Neural cell (in vitro differentiated cells): ENCODE data around the gene LRP1. TPM values are rescaled to one million over a fixed set of nuclear protein-coding genes. Genes with fewer than 3 reads are reported as not detected.

Experiments
- H2AFZ ChIP-seq: fragments of 200-600, 300-800 bp; sonication (generic), shearing (Covaris generic); 2 replicates; pipeline ENCODE4 v1.6.0; 2014; ENCODE audit warnings: low read depth, mild to moderate bottlenecking, antibody characterized with exemption, low read length, moderate library complexity
- H3F3A ChIP-seq: fragments of 200-600 bp; shearing (Covaris generic); 2 replicates; pipeline ENCODE4 v1.6.1; 2016; ENCODE audit warnings: mild to moderate bottlenecking, moderate library complexity, mixed read lengths, antibody characterized with exemption, low read length; ENCODE audit not compliant: insufficient read depth, poor library complexity, severe bottlenecking
- H3K27ac ChIP-seq: fragments of 200-600, 300-800 bp; sonication (generic), shearing (Covaris generic); 2 replicates; pipeline ENCODE4 v1.5.1; 2014; ENCODE audit warnings: mild to moderate bottlenecking, low read length, moderate library complexity
- H3K27me3 ChIP-seq: fragments of 300-800, 200-600 bp; sonication (generic), shearing (Covaris generic); 2 replicates; pipeline ENCODE4 v1.6.0; 2014; ENCODE audit warnings: mild to moderate bottlenecking, low read depth, low read length, moderate library complexity; ENCODE audit not compliant: insufficient read depth
- H3K36me3 ChIP-seq: fragments of 300-800, 200-600 bp; sonication (generic), shearing (Covaris generic); 2 replicates; pipeline ENCODE4 v1.5.1; 2014; ENCODE audit warnings: mild to moderate bottlenecking, antibody characterized with exemption, low read length, moderate library complexity; ENCODE audit not compliant: insufficient read depth
- H3K4me2 ChIP-seq: fragments of 300-800, 200-600 bp; sonication (generic), shearing (Covaris generic); 2 replicates; pipeline ENCODE4 v1.6.0; 2014; ENCODE audit warnings: mild to moderate bottlenecking, low read length
- H3K4me3 ChIP-seq: fragments of 300-800, 200-600 bp; sonication (generic), shearing (Covaris generic); 2 replicates; pipeline ENCODE4 v1.5.1; 2014; ENCODE audit warnings: mild to moderate bottlenecking, low read length, moderate library complexity
- H3K79me2 ChIP-seq: fragments of 200-600 bp; shearing (Covaris generic); replicated peaks from 2 replicates; pipeline ENCODE4 v1.6.0; 2014; ENCODE audit warnings: mild to moderate bottlenecking, low read length, moderate library complexity; ENCODE audit not compliant: insufficient read depth
- H3K9ac ChIP-seq: fragments of 300-800, 200-600 bp; sonication (generic), shearing (Covaris generic); 2 replicates; pipeline ENCODE4 v1.6.1; 2016; ENCODE audit warnings: mild to moderate bottlenecking, low read length, mixed read lengths
- H3K9me2 ChIP-seq: fragments of 200-600 bp; shearing (Covaris generic); 2 replicates; pipeline ENCODE4 v1.6.1; 2016; ENCODE audit warnings: mild to moderate bottlenecking, low read length, mixed read lengths; ENCODE audit not compliant: insufficient read depth
- H3K9me3 ChIP-seq: fragments of 200-600, 300-800 bp; sonication (generic), shearing (Covaris generic); 2 replicates; pipeline ENCODE4 v1.6.1; 2016; ENCODE audit warnings: mild to moderate bottlenecking, mixed run types, low read length, moderate library complexity, mixed read lengths
- H4K20me1 ChIP-seq: fragments of 200-600 bp; shearing (Covaris generic); 2 replicates; pipeline ENCODE4 v1.6.1; 2016; ENCODE audit warnings: mild to moderate bottlenecking, mixed run types; ENCODE audit not compliant: insufficient read depth
- CTCF ChIP-seq: fragments of 450-650 bp; IDR thresholded peaks from 2 replicates; pipeline ENCODE4 v1.5.1; 2014; ENCODE audit warnings: antibody characterized with exemption, mild to moderate bottlenecking, moderate library complexity; ENCODE audit not compliant: poor library complexity, severe bottlenecking
- EP300 ChIP-seq: fragments of 450-650 bp; conservative IDR thresholded peaks from 2 replicates; pipeline ENCODE4 v1.6.1; 2014; ENCODE audit warnings: antibody characterized with exemption, mild to moderate bottlenecking, moderate library complexity; ENCODE audit not compliant: poor library complexity, severe bottlenecking
- EZH2 ChIP-seq: fragments of 200-600, 300-800 bp; shearing (Covaris generic), sonication (generic); IDR thresholded peaks from 2 replicates; pipeline ENCODE4 v1.6.1; 2014; ENCODE audit warnings: antibody characterized with exemption, low read length, borderline replicate concordance, mild to moderate bottlenecking; ENCODE audit not compliant: insufficient read depth, poor library complexity, severe bottlenecking
- MXI1 ChIP-seq: fragments of 450-650 bp; conservative IDR thresholded peaks from 2 replicates; pipeline ENCODE4 v1.6.1; 2014; ENCODE audit warnings: antibody characterized with exemption, mild to moderate bottlenecking; ENCODE audit not compliant: poor library complexity, severe bottlenecking
- POLR2AphosphoS5 ChIP-seq: IDR thresholded peaks from 2 replicates; pipeline ENCODE4 v1.6.1; 2012
- RAD21 ChIP-seq: fragments of 450-650 bp; conservative IDR thresholded peaks from 2 replicates; pipeline ENCODE4 v1.6.1; 2014; ENCODE audit warnings: antibody characterized with exemption, mild to moderate bottlenecking, moderate library complexity
- REST ChIP-seq: IDR thresholded peaks from 2 replicates; pipeline ENCODE4 v1.6.1; 2012; ENCODE audit warnings: borderline replicate concordance
- SMC3 ChIP-seq: fragments of 450-650 bp; conservative IDR thresholded peaks from 2 replicates; pipeline ENCODE4 v1.6.1; 2014; ENCODE audit warnings: antibody characterized with exemption, mild to moderate bottlenecking, moderate library complexity; ENCODE audit not compliant: poor library complexity
- TAF1 ChIP-seq: IDR thresholded peaks from 2 replicates; pipeline ENCODE4 v1.6.1; 2012; ENCODE audit warnings: low read depth
- polyA plus RNA-seq: library from polyadenylated mRNA; depleted of rRNA; stranded (reverse); fragments of >200 nt; gene quantifications from 2 replicates; pipeline ENCODE4 v1.2.3, GENCODE V29; 2014

Gene LRP1
- polyA plus RNA-seq, 1 donor from 2014 or later = 18.2 TPM

- Histone ChIP-seq H3F3A (no peaks in the 10 kb centered on the region), H3K79me2 (no peaks in the 10 kb centered on the region), H3K9me2 (no peaks in the 10 kb centered on the region), H3K9ac (no peak overlapping the region), H3K4me2 (no peak overlapping the region), H3K36me3 (peaks cover 7% of the 10 kb centered on the region), H2AFZ (no peak overlapping the region), H3K9me3 (no peaks in the 10 kb centered on the region), H4K20me1 (no peaks in the 10 kb centered on the region), H3K27ac (no peak overlapping the region), H3K4me3 (no peak overlapping the region), H3K27me3 (no peaks in the 10 kb centered on the region)
- TF ChIP-seq REST = no peak
- no peak for TF ChIP-seq RAD21
- TF ChIP-seq CTCF = no peak
- TF ChIP-seq SMC3 = no peak
- no peak for TF ChIP-seq EP300
These were observed 23.7 kb downstream of the LRP1 start for GRCh38 chr12:57151741-57152630.

- no peaks in the 10 kb centered on the region for H3K27me3 ChIP-seq
- H3K9me2 ChIP-seq = no peaks in the 10 kb centered on the region
- peaks cover 7% of the 10 kb centered on the region for H3K36me3 ChIP-seq
- TF ChIP-seq EP300 = no peak
- no peak for TF ChIP-seq TAF1
- no peaks in the 10 kb centered on the region for H3F3A ChIP-seq
- H3K9ac ChIP-seq = no peak overlapping the region
- no peak overlapping the region for H3K4me3 ChIP-seq
- no peak overlapping the region for H3K4me2 ChIP-seq
- H2AFZ ChIP-seq = no peak overlapping the region
- no peaks in the 10 kb centered on the region for H4K20me1 ChIP-seq
- H3K27ac ChIP-seq = no peak overlapping the region
- H3K79me2 ChIP-seq = no peaks in the 10 kb centered on the region
- no peaks in the 10 kb centered on the region for H3K9me3 ChIP-seq
These were observed 24.4 kb downstream of the LRP1 start for GRCh38 chr12:57152639-57153038.

DNA sequence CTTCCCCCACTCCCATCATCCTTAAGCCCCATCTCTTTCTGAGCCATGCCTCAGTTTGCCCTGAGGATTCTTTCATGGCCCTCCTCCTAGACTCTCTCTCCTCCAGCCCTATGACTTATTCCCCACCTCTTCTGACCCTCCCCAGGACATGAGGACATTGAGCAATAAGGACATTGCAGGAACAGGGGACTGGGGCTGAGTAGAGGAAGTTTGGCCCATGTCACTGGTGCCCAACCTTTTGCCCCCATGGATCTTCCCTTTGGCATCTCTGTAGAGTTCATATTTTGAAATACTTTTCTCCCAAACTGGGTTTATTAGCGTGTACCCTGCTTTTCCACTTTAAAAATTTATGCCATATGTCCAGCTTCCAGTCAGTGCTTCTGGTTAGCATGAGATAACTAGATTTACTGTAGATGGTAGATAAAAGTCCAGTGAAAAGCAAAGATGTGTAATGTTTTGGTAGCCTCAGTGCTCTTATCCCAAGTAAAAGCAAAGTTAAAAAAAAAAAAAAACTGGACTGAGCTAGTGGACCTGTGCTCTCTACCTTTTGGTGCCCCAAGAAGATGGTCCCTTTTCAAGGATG lies 25.2 kb downstream of the LRP1 start:
- Histone ChIP-seq H3K9me3 (no peaks in the 10 kb centered on the region), H4K20me1 (no peaks in the 10 kb centered on the region), H3K27me3 (no peaks in the 10 kb centered on the region), H3K36me3 (peaks cover 7% of the 10 kb centered on the region), H3K4me3 (no peak overlapping the region), H3K27ac (no peak overlapping the region), H3F3A (no peaks in the 10 kb centered on the region), H3K4me2 (no peak overlapping the region), H3K9me2 (no peaks in the 10 kb centered on the region), H3K79me2 (no peaks in the 10 kb centered on the region), H2AFZ (no peak overlapping the region), H3K9ac (no peak overlapping the region)
- no peak for TF ChIP-seq EZH2
- no peak for TF ChIP-seq EP300
- TF ChIP-seq RAD21 = no peak
- TF ChIP-seq CTCF = no peak
- no peak for TF ChIP-seq MXI1
- no peak for TF ChIP-seq POLR2AphosphoS5
- no peak for TF ChIP-seq SMC3
